ENCODE data around the gene NELL1. TPM values are rescaled to one million over a fixed set of nuclear protein-coding genes. Genes with fewer than 3 reads are reported as not detected.

Gene NELL1
- total RNA-seq, 2 experiments from 2014 or later: not detected

DNA sequence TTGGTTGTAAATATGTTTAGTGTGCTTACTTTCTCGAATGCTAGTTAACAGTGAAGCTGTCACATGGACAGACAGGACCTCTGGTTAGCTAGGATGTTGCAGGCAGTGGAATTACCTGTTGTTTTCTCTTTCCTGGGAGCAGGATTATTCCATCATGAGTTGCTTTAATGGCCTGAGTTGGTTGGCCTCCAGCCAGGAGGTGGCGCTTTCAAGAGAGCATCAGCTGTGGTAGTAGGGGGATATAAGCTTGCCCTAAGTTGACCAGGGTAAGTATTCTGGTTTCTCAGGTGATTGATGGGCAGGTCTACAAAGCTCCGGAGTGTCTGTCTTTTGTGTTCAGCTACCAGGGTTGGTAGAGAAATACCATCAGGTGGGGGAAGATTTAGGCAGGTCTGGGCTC, 43.5 kb downstream of the NELL1 start:
- H3K4me3 Mint-ChIP-seq: no peak overlapping the region
- Histone ChIP-seq H3K27me3 (ENCODE audit: control insufficient read depth in 1 of 2, insufficient read depth in 2 of 2, low read length in 2 of 2) (no peaks in the 10 kb centered on the region), H3K27ac (ENCODE audit: low read depth in 1 of 2, low read length in 2 of 2) (no peak overlapping the region), H3K9me3 (ENCODE audit: control insufficient read depth in 1 of 2, insufficient read depth in 1 of 2, low read length in 2 of 2) (peaks cover 0 to 10% of the 10 kb centered on the region in 2 experiments), H3K4me1 (ENCODE audit: insufficient read depth, low read length) (no peaks in the 10 kb centered on the region), H3K4me3 (ENCODE audit: low read length) (no peak overlapping the region), H3K36me3 (ENCODE audit: insufficient read depth, low read length) (no peaks in the 10 kb centered on the region)
- POLR2A ChIA-PET: no interaction called here
- no peak for ATAC-seq (ENCODE audit: poor library complexity)
- DNase-seq: no peak
- H3K4me1 Mint-ChIP-seq (ENCODE audit: low read depth): no peaks in the 10 kb centered on the region
- CTCF ChIA-PET: no interaction called here
- TF ChIP-seq, protein P1, sequence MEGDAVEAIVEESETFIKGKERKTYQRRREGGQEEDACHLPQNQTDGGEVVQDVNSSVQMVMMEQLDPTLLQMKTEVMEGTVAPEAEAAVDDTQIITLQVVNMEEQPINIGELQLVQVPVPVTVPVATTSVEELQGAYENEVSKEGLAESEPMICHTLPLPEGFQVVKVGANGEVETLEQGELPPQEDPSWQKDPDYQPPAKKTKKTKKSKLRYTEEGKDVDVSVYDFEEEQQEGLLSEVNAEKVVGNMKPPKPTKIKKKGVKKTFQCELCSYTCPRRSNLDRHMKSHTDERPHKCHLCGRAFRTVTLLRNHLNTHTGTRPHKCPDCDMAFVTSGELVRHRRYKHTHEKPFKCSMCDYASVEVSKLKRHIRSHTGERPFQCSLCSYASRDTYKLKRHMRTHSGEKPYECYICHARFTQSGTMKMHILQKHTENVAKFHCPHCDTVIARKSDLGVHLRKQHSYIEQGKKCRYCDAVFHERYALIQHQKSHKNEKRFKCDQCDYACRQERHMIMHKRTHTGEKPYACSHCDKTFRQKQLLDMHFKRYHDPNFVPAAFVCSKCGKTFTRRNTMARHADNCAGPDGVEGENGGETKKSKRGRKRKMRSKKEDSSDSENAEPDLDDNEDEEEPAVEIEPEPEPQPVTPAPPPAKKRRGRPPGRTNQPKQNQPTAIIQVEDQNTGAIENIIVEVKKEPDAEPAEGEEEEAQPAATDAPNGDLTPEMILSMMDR (IDR thresholded peaks at IDR 0.05): no peak
- intact Hi-C loops (cut with DNase I, micrococcal nuclease): no loop called here
- peaks cover 15% of the 10 kb centered on the region for H3K9me3 Mint-ChIP-seq
- H3K27me3 Mint-ChIP-seq: no peaks in the 10 kb centered on the region
- no peak overlapping the region for H3K27ac Mint-ChIP-seq
- no peaks in the 10 kb centered on the region for H3K36me3 Mint-ChIP-seq (ENCODE audit: low read depth)

GRCh38 chr11:20715464-20715863, 46.1 kb downstream of the NELL1 start:
- POLR2A ChIA-PET: no interaction called here

GRCh38 chr11:20715931-20716330, 46.5 kb downstream of the NELL1 start:
- H3K27ac Mint-ChIP-seq: no peak overlapping the region
- H3K36me3 Mint-ChIP-seq (ENCODE audit: low read depth): no peaks in the 10 kb centered on the region
- H3K27me3 ChIP-seq (ENCODE audit: control insufficient read depth in 1 of 2, insufficient read depth in 2 of 2, low read length in 2 of 2): no peaks in the 10 kb centered on the region
- DNase-seq: no peak
- no peak overlapping the region for H3K27ac ChIP-seq (ENCODE audit: low read depth in 1 of 2, low read length in 2 of 2)
- TF ChIP-seq, protein P1 (IDR thresholded peaks at IDR 0.05): no peak
- no peaks in the 10 kb centered on the region for H3K4me1 ChIP-seq (ENCODE audit: insufficient read depth, low read length)
- peaks cover 0 to 6% of the 10 kb centered on the region in 2 experiments for H3K9me3 ChIP-seq (ENCODE audit: control insufficient read depth in 1 of 2, insufficient read depth in 1 of 2, low read length in 2 of 2)
- no peak overlapping the region for H3K4me3 Mint-ChIP-seq
- no peaks in the 10 kb centered on the region for H3K27me3 Mint-ChIP-seq
- no peaks in the 10 kb centered on the region for H3K36me3 ChIP-seq (ENCODE audit: insufficient read depth, low read length)
- H3K4me1 Mint-ChIP-seq (ENCODE audit: low read depth): no peaks in the 10 kb centered on the region
- H3K4me3 ChIP-seq (ENCODE audit: low read length): no peak overlapping the region
- intact Hi-C loops (cut with DNase I, micrococcal nuclease): no loop called here
- no peak for ATAC-seq (ENCODE audit: poor library complexity)
- H3K9me3 Mint-ChIP-seq: peaks cover 13% of the 10 kb centered on the region
- ChIA-PET POLR2A (no interaction called here), CTCF (no interaction called here)

More at GRCh38 chr11:20715464-20715863, 46.1 kb downstream of the NELL1 start:
- Mint-ChIP-seq H3K4me3 (no peak overlapping the region), H3K27me3 (no peaks in the 10 kb centered on the region), H3K4me1 (ENCODE audit: low read depth) (no peaks in the 10 kb centered on the region), H3K27ac (no peak overlapping the region), H3K36me3 (ENCODE audit: low read depth) (no peaks in the 10 kb centered on the region), H3K9me3 (peaks cover 13% of the 10 kb centered on the region)
- Histone ChIP-seq H3K36me3 (ENCODE audit: insufficient read depth, low read length) (no peaks in the 10 kb centered on the region), H3K4me1 (ENCODE audit: insufficient read depth, low read length) (no peaks in the 10 kb centered on the region), H3K27ac (ENCODE audit: low read depth in 1 of 2, low read length in 2 of 2) (no peak overlapping the region), H3K27me3 (ENCODE audit: control insufficient read depth in 1 of 2, insufficient read depth in 2 of 2, low read length in 2 of 2) (no peaks in the 10 kb centered on the region), H3K4me3 (ENCODE audit: low read length) (no peak overlapping the region), H3K9me3 (ENCODE audit: control insufficient read depth in 1 of 2, insufficient read depth in 1 of 2, low read length in 2 of 2) (peaks cover 0 to 6% of the 10 kb centered on the region in 2 experiments)
- intact Hi-C loops (cut with DNase I, micrococcal nuclease): no loop called here
- DNase-seq (no peak), ATAC-seq (ENCODE audit: poor library complexity) (no peak)
- CTCF ChIA-PET: no interaction called here
- TF ChIP-seq, protein P1 (IDR thresholded peaks at IDR 0.05): no peak
